A673 (cell line): ENCODE results near the gene PRXL2A. TPM values are rescaled to one million over a fixed set of nuclear protein-coding genes. Genes with fewer than 3 reads are reported as not detected.

Experiments used
- BruUV-seq: library from RNA; stranded (reverse); fragments of 400-500 nt; replicated peaks from 2 replicates; lab custom pipeline; 2021; lab: Mats Ljungman, UMichigan
- CTCF ChIA-PET: fragments of 300-600 bp; sonication (Branson Sonifier 250); formaldehyde crosslinking; loops from one replicate; lab custom pipeline; 2022; ENCODE audit warnings: antibody characterized with exemption; lab: Charles Lee
- POLR2A ChIA-PET: fragments of 300-600 bp; sonication (Branson Sonifier 250); formaldehyde crosslinking; loops from one replicate; lab custom pipeline; 2022; ENCODE audit warnings: antibody characterized with exemption; ENCODE audit not compliant: low non-redundant PET; lab: Charles Lee
- DNase-seq: peaks from one replicate; pipeline ENCODE4 v3.0.0-alpha.2; 2015; ENCODE audit warnings: low spot score
- H3K27ac ChIP-seq: fragments of 200-600 bp; sonication (generic); 2 replicates; pipeline ENCODE4 v1.5.1; 2016; ENCODE audit warnings: mixed run types, low read depth, mild to moderate bottlenecking, mixed read lengths, antibody characterized with exemption, low read length; ENCODE audit not compliant: poor library complexity, severe bottlenecking
- H3K27me3 ChIP-seq: fragments of 200-600 bp; sonication (generic); replicated peaks from 2 replicates; pipeline ENCODE4 v1.6.1; 2017; ENCODE audit warnings: mixed run types, low read depth, mild to moderate bottlenecking, mixed read lengths, antibody characterized with exemption, low read length; ENCODE audit not compliant: insufficient read depth, poor library complexity
- H3K36me3 ChIP-seq: fragments of 200-600 bp; sonication (generic); 2 replicates; pipeline ENCODE4 v1.6.1; 2016; ENCODE audit warnings: mixed run types, mild to moderate bottlenecking, mixed read lengths, antibody characterized with exemption, low read length; ENCODE audit not compliant: insufficient read depth, poor library complexity, severe bottlenecking
- H3K4me1 ChIP-seq: fragments of 200-600 bp; sonication (generic); 2 replicates; pipeline ENCODE4 v1.6.1; 2017; ENCODE audit warnings: mixed run types, mild to moderate bottlenecking, mixed read lengths, antibody characterized with exemption, low read length; ENCODE audit not compliant: insufficient read depth, poor library complexity, severe bottlenecking
- H3K4me3 ChIP-seq: fragments of 200-600 bp; sonication (generic); 2 replicates; pipeline ENCODE4 v1.5.1; 2016; ENCODE audit warnings: low read depth, mixed run types, mild to moderate bottlenecking, mixed read lengths, low read length; ENCODE audit not compliant: poor library complexity, severe bottlenecking
- H3K9me3 ChIP-seq: fragments of 200-600 bp; sonication (generic); 2 replicates; pipeline ENCODE4 v1.6.1; 2016; ENCODE audit warnings: mixed run types, low read depth, mild to moderate bottlenecking, mixed read lengths, antibody characterized with exemption, low read length; ENCODE audit not compliant: poor library complexity, severe bottlenecking
- CTCF ChIP-seq: fragments of 300-800, 200-600 bp; sonication (generic); conservative IDR thresholded peaks from 2 replicates; pipeline ENCODE4 v1.5.1; 2017; ENCODE audit warnings: low read depth, mild to moderate bottlenecking, antibody characterized with exemption, low read length, moderate library complexity, mixed read lengths
- EZH2 ChIP-seq: fragments of 200-600 bp; sonication (generic); IDR thresholded peaks from 2 replicates; pipeline ENCODE4 v1.6.1; 2017; ENCODE audit warnings: borderline replicate concordance, low read depth, mild to moderate bottlenecking, mixed read lengths, antibody characterized with exemption, low read length; ENCODE audit not compliant: poor library complexity, severe bottlenecking
- intact Hi-C: fragments of 100-400 bp; cut with micrococcal nuclease; formaldehyde crosslinking; loops from one replicate; pipeline ENCODE4 v1.10.0; 2022; ENCODE audit not compliant: unreplicated experiment
- total RNA-seq: library from RNA; stranded (reverse); gene quantifications from 2 replicates; pipeline ENCODE4 v1.2.3, GENCODE V29; 2021

Gene PRXL2A
- total RNA-seq, 1 experiment from 2014 or later: 100 TPM

GRCh38 chr10:80412486-80412885 lies 4.1 kb downstream of the PRXL2A start:
- Histone ChIP-seq H3K27ac (peak overlapping the region; percentile 67), H3K9me3 (no peaks in the 10 kb centered on the region), H3K27me3 (no peaks in the 10 kb centered on the region), H3K4me3 (no peak overlapping the region), H3K4me1 (peaks cover 77% of the 10 kb centered on the region), H3K36me3 (no peaks in the 10 kb centered on the region)
- BruUV-seq: no TSS peak
- DNase-seq: no peak
- intact Hi-C loops: no loop called here
- ChIA-PET POLR2A (no interaction called here), CTCF (no interaction called here)
- no peak for TF ChIP-seq EZH2
- no peak for TF ChIP-seq CTCF

GRCh38 chr10:80413271-80413996 lies 5.1 kb downstream of the PRXL2A start:
- POLR2A ChIA-PET: no interaction called here
- no TSS peak for BruUV-seq
- no peaks in the 10 kb centered on the region for H3K9me3 ChIP-seq

GRCh38 chr10:80414142-80414895 lies 6.0 kb downstream of the PRXL2A start:
- ChIA-PET POLR2A (no interaction called here), CTCF (no interaction called here)
- no peak for DNase-seq
- intact Hi-C loops: no loop called here
- Histone ChIP-seq H3K9me3 (no peaks in the 10 kb centered on the region), H3K27me3 (no peaks in the 10 kb centered on the region), H3K4me3 (no peak overlapping the region), H3K27ac (peak overlapping the region; percentile 67), H3K4me1 (peaks cover 68% of the 10 kb centered on the region), H3K36me3 (no peaks in the 10 kb centered on the region)
- no TSS peak for BruUV-seq
- TF ChIP-seq EZH2 (no peak), CTCF (no peak)

More at GRCh38 chr10:80413271-80413996, 5.1 kb downstream of the PRXL2A start:
- intact Hi-C loops: no loop called here
- Histone ChIP-seq H3K36me3 (no peaks in the 10 kb centered on the region), H3K27me3 (no peaks in the 10 kb centered on the region), H3K27ac (peak overlapping the region; percentile 67), H3K4me1 (peaks cover 71% of the 10 kb centered on the region), H3K4me3 (no peak overlapping the region)
- peak; percentile 95 for DNase-seq
- CTCF ChIA-PET: no interaction called here
- no peak for TF ChIP-seq CTCF
- no peak for TF ChIP-seq EZH2
